Hippocampal formation (tissue), 2 donors: ENCODE data around the gene CCDC107.
"Not testable (repeated sequence)": the region's sequence is repeated elsewhere in the genome, so short reads cannot be mapped to it uniquely, and the experiment has no call there.

Experiments
- DNase-seq, 2 donors: peaks; one replicate each; lab custom pipeline; 2025; lab: John Stamatoyannopoulos, UW

The CCDC107 gene

GRCh38 chr9:35638751-35639150 is 19.3 kb upstream of the CCDC107 start:
- not testable (repeated sequence) for DNase-seq

GRCh38 chr9:35639225-35639624 is 18.9 kb upstream of the CCDC107 start:
- DNase-seq, result not testable (repeated sequence)

- no peak for DNase-seq
Observed at GRCh38 chr9:35639631-35640030, 18.5 kb upstream of the CCDC107 start.

- DNase-seq, result not testable (repeated sequence)
Observed at GRCh38 chr9:35640431-35640830, 17.7 kb upstream of the CCDC107 start.

GRCh38 chr9:35641478-35641877 is 16.6 kb upstream of the CCDC107 start:
- not testable (repeated sequence) for DNase-seq

- DNase-seq, result no peak
Observed at GRCh38 chr9:35643046-35643445, 15.0 kb upstream of the CCDC107 start.

- not testable (repeated sequence) for DNase-seq
Observed at GRCh38 chr9:35645736-35646135, 12.4 kb upstream of the CCDC107 start.

GRCh38 chr9:35646153-35646532 is 11.9 kb upstream of the CCDC107 start:
- DNase-seq, result peak in 1 of 2 donors; percentile 39

GRCh38 chr9:35646533-35647265 is 11.4 kb upstream of the CCDC107 start:
- DNase-seq, result peak; percentile 72 to 88

- DNase-seq, result no peak
Observed at GRCh38 chr9:35649431-35650340, 8.4 kb upstream of the CCDC107 start.

GRCh38 chr9:35650341-35651158 is 7.5 kb upstream of the CCDC107 start, which contains the start of gene SIT1:
TSS of gene SIT1 (minus strand) at chr9:35650931. CDS start at chr9:35650853, 78 bp downstream.
- DNase-seq, result no peak

GRCh38 chr9:35651956-35652828 is 5.9 kb upstream of the CCDC107 start:
- no peak for DNase-seq

- no peak for DNase-seq
Observed at GRCh38 chr9:35652829-35653209, 5.3 kb upstream of the CCDC107 start.

GRCh38 chr9:35653611-35654010 is 4.5 kb upstream of the CCDC107 start:
- DNase-seq, result no peak

- DNase-seq, result no peak
Observed at GRCh38 chr9:35656348-35656747, 1.7 kb upstream of the CCDC107 start.

GRCh38 chr9:35656831-35657545 is 1.1 kb upstream of the CCDC107 start:
- DNase-seq, result peak in 1 of 2 donors; percentile 7

- DNase-seq, result peak; percentile 94 to 98
Observed at GRCh38 chr9:35657546-35658136, 451 bp upstream of the CCDC107 start, which contains the start of gene RMRP. TSS of gene RMRP (minus strand) at chr9:35658019.

GRCh38 chr9:35658968-35659220 is 802 bp downstream of the CCDC107 start:
- no peak for DNase-seq

GRCh38 chr9:35659340-35659739 is 1.2 kb downstream of the CCDC107 start:
- no peak for DNase-seq

GRCh38 chr9:35660966-35661415 is 2.9 kb downstream of the CCDC107 start:
- no peak for DNase-seq
